Endothelial cell of umbilical vein (primary cell): ENCODE results near the gene CARMIL3. TPM values are rescaled to one million over a fixed set of nuclear protein-coding genes. Genes with fewer than 3 reads are reported as not detected.
"Not testable (repeated sequence)": the region's sequence is repeated elsewhere in the genome, so short reads cannot be mapped to it uniquely, and the experiment has no call there.

ENCODE experiments used
- BruUV-seq: library from RNA; stranded (reverse); fragments of 400-500 nt; replicated peaks from 2 replicates; lab custom pipeline; 2021; lab: Mats Ljungman, UMichigan
- CTCF ChIA-PET: fragments of 300-600, 350-600 bp; sonication (Branson Sonifier 250); formaldehyde crosslinking; loops from one replicate; lab custom pipeline; 2021; ENCODE audit warnings: antibody characterized with exemption, inconsistent platforms; lab: Charles Lee
- POLR2A ChIA-PET: fragments of 300-600, 350-600 bp; sonication (Branson Sonifier 250); formaldehyde crosslinking; loops from one replicate; lab custom pipeline; 2021; ENCODE audit warnings: antibody characterized with exemption, inconsistent platforms; lab: Charles Lee
- DNase-seq: peaks from one replicate; pipeline ENCODE4 v3.0.0-alpha.2; 2011; ENCODE audit warnings: low read depth, low spot score
- FAIRE-seq: peaks from 2 replicates; lab custom pipeline; 2011; peaks lifted over from hg19 to GRCh38; lab: Jason Lieb, UNC
- H2AFZ ChIP-seq: 2 replicates; pipeline ENCODE4 v1.6.0; 2012; ENCODE audit warnings: low read depth, low read length, control low read depth, inconsistent platforms
- H3K27ac ChIP-seq: 2 replicates; pipeline ENCODE4 v1.5.1; 2011; ENCODE audit warnings: low read depth, mild to moderate bottlenecking, control low read depth, low read length, moderate library complexity; ENCODE audit not compliant: insufficient read depth
- H3K27me3 ChIP-seq, 2 experiments: 2 replicates each; pipeline versions ENCODE4 v1.6.0 to v1.6.1; 2011; ENCODE audit warnings: low read length in 2 of 2, mixed read lengths in 1 of 2; ENCODE audit not compliant: control insufficient read depth in 2 of 2, insufficient read depth in 2 of 2
- H3K36me3 ChIP-seq, 2 experiments: 2 replicates in 1 of 2; 3 replicates in 1 of 2; pipeline ENCODE4 v1.5.1; 2011; ENCODE audit warnings: low read length in 2 of 2, mild to moderate bottlenecking in 1 of 2, moderate library complexity in 1 of 2; ENCODE audit not compliant: control insufficient read depth in 2 of 2, insufficient read depth in 2 of 2; ENCODE audit errors: extremely low read depth in 1 of 2
- H3K4me1 ChIP-seq: 3 replicates; pipeline ENCODE4 v1.5.1; 2011; ENCODE audit warnings: mild to moderate bottlenecking, low read length; ENCODE audit not compliant: control insufficient read depth, insufficient read depth; ENCODE audit errors: extremely low read depth
- H3K4me2 ChIP-seq: 2 replicates; pipeline ENCODE4 v1.6.1; 2011; ENCODE audit warnings: low read length, control low read depth, mixed read lengths; ENCODE audit not compliant: insufficient read depth
- H3K4me3 ChIP-seq, 3 experiments: fragments of 200-600 bp in 1 of 3; sonication (generic), shearing (Covaris generic) in 1 of 3; replicated peaks in 1 of 3; 2 replicates each; pipeline ENCODE4 v1.5.1; 2011 to 2016; ENCODE audit warnings: control low read depth in 3 of 3, low read length in 3 of 3, mild to moderate bottlenecking in 2 of 3, inconsistent platforms in 1 of 3, low read depth in 1 of 3, moderate library complexity in 1 of 3; ENCODE audit not compliant: insufficient read depth in 1 of 3
- H3K79me2 ChIP-seq: 2 replicates; pipeline ENCODE4 v1.6.0; 2012; ENCODE audit warnings: low read length, inconsistent platforms; ENCODE audit not compliant: control insufficient read depth, insufficient read depth
- H3K9ac ChIP-seq: replicated peaks from 2 replicates; pipeline ENCODE3; 2011; ENCODE audit warnings: low read length, control low read depth; ENCODE audit not compliant: insufficient read depth; ENCODE audit errors: extremely low read depth
- H3K9me1 ChIP-seq: replicated peaks from 3 replicates; pipeline ENCODE4 v1.6.0; 2011; ENCODE audit warnings: mild to moderate bottlenecking, low read length; ENCODE audit not compliant: control insufficient read depth, insufficient read depth; ENCODE audit errors: extremely low read depth
- H3K9me3 ChIP-seq: replicated peaks from 2 replicates; pipeline ENCODE4 v1.5.1; 2012; ENCODE audit warnings: low read length, inconsistent platforms; ENCODE audit not compliant: control insufficient read depth, insufficient read depth
- H4K20me1 ChIP-seq: replicated peaks from 2 replicates; pipeline ENCODE3; 2011; ENCODE audit warnings: mild to moderate bottlenecking, low read length; ENCODE audit not compliant: control insufficient read depth, insufficient read depth; ENCODE audit errors: extremely low read depth
- dilution Hi-C: fragments of 300-500 bp; cut with MboI; formaldehyde crosslinking; loops from one replicate; pipeline ENCODE4 v1.15.0; 2019; ENCODE audit warnings: low sequenced_read_pairs; ENCODE audit not compliant: extremely low pct_ligation_motif_present
- intact Hi-C: fragments of 100-400 bp; cut with micrococcal nuclease; formaldehyde crosslinking; loops from one replicate; pipeline ENCODE4 v1.10.0; 2022
- polyA plus RNA-seq, 4 experiments: library from polyadenylated mRNA; depleted of rRNA in 3 of 4; stranded (reverse) in 3 of 4; unstranded in 1 of 4; fragments of >200 nt; gene quantifications; 2 replicates each; pipeline versions ENCODE4 v1.2.1 to v1.2.3, GENCODE V29; 2011 to 2012; ENCODE audit warnings: missing spikeins in 1 of 4
- total RNA-seq: library from RNA; stranded (reverse); gene quantifications from 2 replicates; pipeline ENCODE4 v1.2.3, GENCODE V29; 2021

CARMIL3 gene
- total and polyA plus RNA-seq, 2 donors (not counting 3 experiments of a cell fraction or from before 2014, with no cell fraction given): 0.03 TPM; not detected in 1

DNA sequence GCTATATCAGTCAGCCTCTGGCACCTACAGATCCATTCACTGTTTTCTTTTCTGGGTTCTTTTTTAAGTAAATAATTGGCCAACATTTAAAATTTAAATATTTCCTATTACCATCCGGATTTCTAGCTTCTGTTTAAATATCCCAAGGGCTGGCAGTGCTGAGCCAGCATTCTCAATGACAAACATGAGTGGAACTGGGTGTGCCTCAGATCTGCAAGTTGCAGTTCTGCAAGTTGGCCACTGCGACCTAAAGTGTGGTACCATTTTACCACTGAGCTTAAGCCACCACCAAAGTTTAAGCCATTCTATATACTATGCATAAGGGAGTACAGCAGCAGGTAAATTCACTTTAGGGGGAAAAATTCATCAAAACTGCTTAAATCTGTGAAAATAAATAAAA is 31.9 kb upstream of the CARMIL3 start:
- BruUV-seq: not testable (repeated sequence)

DNA sequence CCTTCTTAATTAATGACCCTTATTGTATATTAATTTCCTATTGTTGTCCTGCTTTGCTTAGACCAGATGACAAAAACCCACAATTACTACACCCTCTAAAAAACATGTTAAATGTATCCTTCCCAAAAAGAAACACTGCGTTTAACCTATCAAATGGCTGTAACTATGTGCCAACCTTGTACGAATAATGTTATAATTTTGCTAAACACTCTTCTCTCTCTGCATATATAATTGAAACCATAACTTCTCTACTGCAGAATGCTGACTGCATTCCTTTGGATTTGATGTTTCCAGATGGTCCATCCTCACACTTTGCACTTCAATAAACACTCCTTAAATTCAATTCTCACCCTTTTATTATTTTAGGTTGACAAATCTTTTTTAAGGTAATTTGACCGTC is 31.3 kb upstream of the CARMIL3 start:
- H3K4me1 ChIP-seq, H3K9me1 ChIP-seq, H3K36me3 ChIP-seq, H4K20me1 ChIP-seq, H3K4me2 ChIP-seq, H2AFZ ChIP-seq, BruUV-seq, H3K9me3 ChIP-seq, DNase-seq, H3K9ac ChIP-seq, intact Hi-C loops, POLR2A ChIA-PET, H3K79me2 ChIP-seq, H3K4me3 ChIP-seq, H3K27me3 ChIP-seq, dilution Hi-C loops, FAIRE-seq, H3K27ac ChIP-seq: not testable (repeated sequence)
- CTCF ChIA-PET: interaction anchor here (0.7 kb wide), 1 partner anchor 49 kb away, joined by 4 read pairs; no protein-coding TSS in a partner anchor

More for the DNA sequence above, 31.9 kb upstream of the CARMIL3 start:
- H3K9ac ChIP-seq, H3K27me3 ChIP-seq, intact Hi-C loops, H3K9me1 ChIP-seq, H3K4me3 ChIP-seq, H3K27ac ChIP-seq, H3K4me1 ChIP-seq, dilution Hi-C loops, DNase-seq, H3K9me3 ChIP-seq, H3K79me2 ChIP-seq, POLR2A ChIA-PET, H4K20me1 ChIP-seq, FAIRE-seq, H3K4me2 ChIP-seq, H2AFZ ChIP-seq, H3K36me3 ChIP-seq: not testable (repeated sequence)
- CTCF ChIA-PET: interaction anchor here (0.7 kb wide), 1 partner anchor 49 kb away, joined by 4 read pairs; no protein-coding TSS in a partner anchor

- H4K20me1 ChIP-seq, H3K9me3 ChIP-seq, DNase-seq, FAIRE-seq, POLR2A ChIA-PET, CTCF ChIA-PET, H3K36me3 ChIP-seq, H3K27ac ChIP-seq, BruUV-seq, H2AFZ ChIP-seq, H3K4me3 ChIP-seq, H3K79me2 ChIP-seq, dilution Hi-C loops, H3K9ac ChIP-seq, H3K9me1 ChIP-seq, H3K27me3 ChIP-seq, H3K4me2 ChIP-seq, H3K4me1 ChIP-seq, intact Hi-C loops: not testable (repeated sequence)
Observed at GRCh38 chr14:24024939-24025418, 26.8 kb upstream of the CARMIL3 start.

DNA sequence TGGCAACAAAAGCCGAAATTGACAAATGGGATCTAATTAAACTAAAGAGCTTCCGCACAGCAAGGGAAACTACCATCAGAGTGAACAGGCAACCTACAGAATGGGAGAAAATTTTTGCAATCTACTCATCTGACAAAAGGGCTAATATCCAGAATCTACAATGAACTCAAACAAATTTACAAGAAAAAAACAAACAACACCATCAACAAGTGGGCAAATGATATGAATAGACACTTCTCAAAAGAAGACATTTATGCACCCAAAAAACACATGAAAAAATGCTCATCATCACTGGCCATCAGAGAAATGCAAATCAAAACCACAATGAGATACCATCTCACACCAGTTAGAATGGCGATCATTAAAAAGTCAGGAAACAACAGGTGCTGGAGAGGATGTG is 22.1 kb upstream of the CARMIL3 start:
- intact Hi-C loops, H2AFZ ChIP-seq, H3K9me1 ChIP-seq, H3K36me3 ChIP-seq, H3K27ac ChIP-seq, H3K9me3 ChIP-seq, H3K4me2 ChIP-seq, H3K79me2 ChIP-seq, dilution Hi-C loops, H3K9ac ChIP-seq, H3K4me1 ChIP-seq, POLR2A ChIA-PET, BruUV-seq, DNase-seq, H4K20me1 ChIP-seq, CTCF ChIA-PET, H3K4me3 ChIP-seq, H3K27me3 ChIP-seq, FAIRE-seq: not testable (repeated sequence)
